B cell (primary cell): ENCODE measurements around the gene CDH18.

ENCODE experiments used
- EZH2 ChIP-seq: IDR thresholded peaks from 2 replicates; pipeline ENCODE4 v1.6.1; 2012; ENCODE audit warnings: borderline replicate concordance, low read depth, mild to moderate bottlenecking, moderate library complexity, low read length; ENCODE audit not compliant: insufficient read depth, poor library complexity, severe bottlenecking
- TF ChIP-seq, protein P1 (sequence below): fragments of 200-600 bp; IDR thresholded peaks from one replicate; pipeline ENCODE4 v1.8.0; 2022; ENCODE audit warnings: antibody characterized with exemption, mild to moderate bottlenecking

DNA sequence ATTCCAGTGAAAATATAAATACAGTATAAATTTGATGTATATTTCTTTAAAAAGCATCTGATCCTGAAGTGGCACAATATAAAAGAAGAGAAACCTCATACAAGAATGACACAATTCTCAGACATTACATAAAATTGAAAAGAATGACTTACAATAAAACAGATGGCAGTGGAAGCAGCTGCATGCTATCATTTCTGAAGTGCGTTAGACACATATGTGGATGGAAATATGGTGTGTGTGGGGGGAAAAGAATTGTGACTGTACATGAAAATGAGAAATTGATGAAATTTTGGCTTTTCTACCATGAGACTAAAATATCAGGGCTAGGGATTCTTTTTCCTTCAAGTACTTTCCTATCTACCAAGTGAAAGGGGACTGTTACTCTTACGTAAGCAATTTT is 45.9 kb upstream of the CDH18 start:
- TF ChIP-seq, protein P1, sequence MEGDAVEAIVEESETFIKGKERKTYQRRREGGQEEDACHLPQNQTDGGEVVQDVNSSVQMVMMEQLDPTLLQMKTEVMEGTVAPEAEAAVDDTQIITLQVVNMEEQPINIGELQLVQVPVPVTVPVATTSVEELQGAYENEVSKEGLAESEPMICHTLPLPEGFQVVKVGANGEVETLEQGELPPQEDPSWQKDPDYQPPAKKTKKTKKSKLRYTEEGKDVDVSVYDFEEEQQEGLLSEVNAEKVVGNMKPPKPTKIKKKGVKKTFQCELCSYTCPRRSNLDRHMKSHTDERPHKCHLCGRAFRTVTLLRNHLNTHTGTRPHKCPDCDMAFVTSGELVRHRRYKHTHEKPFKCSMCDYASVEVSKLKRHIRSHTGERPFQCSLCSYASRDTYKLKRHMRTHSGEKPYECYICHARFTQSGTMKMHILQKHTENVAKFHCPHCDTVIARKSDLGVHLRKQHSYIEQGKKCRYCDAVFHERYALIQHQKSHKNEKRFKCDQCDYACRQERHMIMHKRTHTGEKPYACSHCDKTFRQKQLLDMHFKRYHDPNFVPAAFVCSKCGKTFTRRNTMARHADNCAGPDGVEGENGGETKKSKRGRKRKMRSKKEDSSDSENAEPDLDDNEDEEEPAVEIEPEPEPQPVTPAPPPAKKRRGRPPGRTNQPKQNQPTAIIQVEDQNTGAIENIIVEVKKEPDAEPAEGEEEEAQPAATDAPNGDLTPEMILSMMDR, result no peak
- no peak for TF ChIP-seq EZH2
